Kidney tubule cell (primary cell): ENCODE data around the gene HBG2.

ENCODE experiments used
- DNase-seq: peaks from one replicate; pipeline ENCODE4 v3.0.0-alpha.2; 2018; ENCODE audit warnings: low spot score

HBG2 gene

DNA sequence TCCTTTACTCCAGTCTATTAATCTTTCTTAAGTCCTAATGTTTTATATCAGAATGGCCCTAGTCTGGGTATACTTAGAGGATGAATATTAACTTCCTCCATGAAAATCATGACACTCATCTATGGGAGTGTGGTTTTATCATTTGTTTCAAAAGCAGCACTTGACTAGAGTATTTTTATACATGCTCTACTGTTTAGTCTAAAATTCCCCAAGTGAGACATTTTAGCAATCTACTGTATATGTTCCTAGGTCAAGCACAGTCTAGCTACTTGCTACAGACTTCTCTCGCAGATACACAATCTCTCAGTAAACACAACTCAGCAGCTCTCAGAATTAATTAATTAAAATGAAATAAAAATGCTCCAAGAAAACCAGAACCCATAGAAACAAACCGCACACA, 24.8 kb downstream of the HBG2 start:
- no peak for DNase-seq

DNA sequence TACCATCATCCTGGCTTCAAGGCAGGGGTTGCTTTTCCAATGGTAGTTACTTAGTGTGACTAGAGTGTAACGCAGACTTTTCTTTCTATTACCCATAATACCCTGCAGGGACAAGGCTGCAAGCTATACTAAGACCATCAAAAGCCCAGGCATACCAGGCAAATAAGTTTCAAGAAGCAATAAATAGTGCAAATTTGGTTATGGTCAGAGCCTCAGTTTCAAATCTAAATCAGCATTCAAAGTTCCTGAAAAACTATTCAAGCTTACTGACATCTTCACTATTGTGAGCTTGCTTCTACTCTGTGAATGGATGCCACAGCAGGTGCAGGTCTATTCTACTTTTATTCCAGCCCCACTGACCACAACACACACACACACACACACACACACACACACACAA, 25.2 kb downstream of the HBG2 start:
- DNase-seq, result no peak

DNA sequence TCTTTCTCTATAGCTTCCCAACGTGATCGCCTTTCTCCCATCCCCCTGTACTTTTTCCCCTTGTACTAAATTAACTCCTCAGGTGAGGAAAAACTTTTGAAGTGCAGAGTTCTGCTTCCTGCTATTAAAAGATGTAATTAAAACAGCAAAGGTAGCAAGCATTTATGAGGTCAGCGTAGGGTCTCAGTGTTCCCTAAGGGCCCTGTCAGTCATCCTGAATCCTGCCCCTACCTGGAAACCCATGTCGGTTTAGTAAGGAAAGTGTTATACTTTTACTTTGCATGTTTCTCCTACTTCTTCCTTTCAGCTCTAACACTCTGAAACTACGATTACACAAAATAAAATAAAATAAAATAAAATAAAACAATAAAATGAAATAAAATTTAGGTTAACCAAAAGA, 26.5 kb downstream of the HBG2 start:
- DNase-seq, result no peak

DNA sequence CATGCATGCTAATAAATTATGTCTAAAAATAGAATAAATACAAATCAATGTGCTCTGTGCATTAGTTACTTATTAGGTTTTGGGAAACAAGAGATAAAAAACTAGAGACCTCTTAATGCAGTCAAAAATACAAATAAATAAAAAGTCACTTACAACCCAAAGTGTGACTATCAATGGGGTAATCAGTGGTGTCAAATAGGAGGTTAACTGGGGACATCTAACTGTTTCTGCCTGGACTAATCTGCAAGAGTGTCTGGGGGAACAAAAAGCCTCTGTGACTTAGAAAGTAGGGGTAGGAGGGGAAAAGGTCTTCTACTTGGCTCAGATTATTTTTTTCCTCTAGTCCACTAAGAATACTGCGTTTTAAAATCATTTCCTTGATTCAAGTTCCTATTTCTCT, 26.9 kb downstream of the HBG2 start:
- no peak for DNase-seq

DNA sequence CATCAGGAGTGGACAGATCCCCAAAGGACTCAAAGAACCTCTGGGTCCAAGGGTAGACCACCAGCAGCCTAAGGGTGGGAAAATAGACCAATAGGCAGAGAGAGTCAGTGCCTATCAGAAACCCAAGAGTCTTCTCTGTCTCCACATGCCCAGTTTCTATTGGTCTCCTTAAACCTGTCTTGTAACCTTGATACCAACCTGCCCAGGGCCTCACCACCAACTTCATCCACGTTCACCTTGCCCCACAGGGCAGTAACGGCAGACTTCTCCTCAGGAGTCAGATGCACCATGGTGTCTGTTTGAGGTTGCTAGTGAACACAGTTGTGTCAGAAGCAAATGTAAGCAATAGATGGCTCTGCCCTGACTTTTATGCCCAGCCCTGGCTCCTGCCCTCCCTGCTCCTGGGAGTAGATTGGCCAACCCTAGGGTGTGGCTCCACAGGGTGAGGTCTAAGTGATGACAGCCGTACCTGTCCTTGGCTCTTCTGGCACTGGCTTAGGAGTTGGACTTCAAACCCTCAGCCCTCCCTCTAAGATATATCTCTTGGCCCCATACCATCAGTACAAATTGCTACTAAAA, 27.8 kb downstream of the HBG2 start, which contains the start of gene HBB:
Gene HBB (minus strand): TSS at position 340 of the 579 bp plus-strand sequence. CDS start 50 bp downstream, at position 290.
- DNase-seq, result no peak

DNA sequence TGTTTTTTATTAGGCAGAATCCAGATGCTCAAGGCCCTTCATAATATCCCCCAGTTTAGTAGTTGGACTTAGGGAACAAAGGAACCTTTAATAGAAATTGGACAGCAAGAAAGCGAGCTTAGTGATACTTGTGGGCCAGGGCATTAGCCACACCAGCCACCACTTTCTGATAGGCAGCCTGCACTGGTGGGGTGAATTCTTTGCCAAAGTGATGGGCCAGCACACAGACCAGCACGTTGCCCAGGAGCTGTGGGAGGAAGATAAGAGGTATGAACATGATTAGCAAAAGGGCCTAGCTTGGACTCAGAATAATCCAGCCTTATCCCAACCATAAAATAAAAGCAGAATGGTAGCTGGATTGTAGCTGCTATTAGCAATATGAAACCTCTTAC, 29.1 kb downstream of the HBG2 start:
- no peak for DNase-seq

DNA sequence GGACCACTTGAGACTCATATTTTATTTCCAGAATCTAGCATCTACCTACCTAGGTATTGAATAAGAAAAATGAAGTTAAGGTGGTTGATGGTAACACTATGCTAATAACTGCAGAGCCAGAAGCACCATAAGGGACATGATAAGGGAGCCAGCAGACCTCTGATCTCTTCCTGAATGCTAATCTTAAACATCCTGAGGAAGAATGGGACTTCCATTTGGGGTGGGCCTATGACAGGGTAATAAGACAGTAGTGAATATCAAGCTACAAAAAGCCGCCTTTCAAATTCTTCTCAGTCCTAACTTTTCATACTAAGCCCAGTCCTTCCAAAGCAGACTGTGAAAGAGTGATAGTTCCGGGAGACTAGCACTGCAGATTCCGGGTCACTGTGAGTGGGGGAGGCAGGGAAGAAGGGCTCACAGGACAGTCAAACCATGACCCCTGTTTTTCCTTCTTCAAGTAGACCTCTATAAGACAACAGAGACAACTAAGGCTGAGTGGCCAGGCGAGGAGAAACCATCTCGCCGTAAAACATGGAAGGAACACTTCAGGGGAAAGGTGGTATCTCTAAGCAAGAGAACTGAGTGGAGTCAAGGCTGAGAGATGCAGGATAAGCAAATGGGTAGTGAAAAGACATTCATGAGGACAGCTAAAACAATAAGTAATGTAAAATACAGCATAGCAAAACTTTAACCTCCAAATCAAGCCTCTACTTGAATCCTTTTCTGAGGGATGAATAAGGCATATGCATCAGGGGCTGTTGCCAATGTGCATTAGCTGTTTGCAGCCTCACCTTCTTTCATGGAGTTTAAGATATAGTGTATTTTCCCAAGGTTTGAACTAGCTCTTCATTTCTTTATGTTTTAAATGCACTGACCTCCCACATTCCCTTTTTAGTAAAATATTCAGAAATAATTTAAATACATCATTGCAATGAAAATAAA, 29.8 kb downstream of the HBG2 start:
- no peak for DNase-seq

DNA sequence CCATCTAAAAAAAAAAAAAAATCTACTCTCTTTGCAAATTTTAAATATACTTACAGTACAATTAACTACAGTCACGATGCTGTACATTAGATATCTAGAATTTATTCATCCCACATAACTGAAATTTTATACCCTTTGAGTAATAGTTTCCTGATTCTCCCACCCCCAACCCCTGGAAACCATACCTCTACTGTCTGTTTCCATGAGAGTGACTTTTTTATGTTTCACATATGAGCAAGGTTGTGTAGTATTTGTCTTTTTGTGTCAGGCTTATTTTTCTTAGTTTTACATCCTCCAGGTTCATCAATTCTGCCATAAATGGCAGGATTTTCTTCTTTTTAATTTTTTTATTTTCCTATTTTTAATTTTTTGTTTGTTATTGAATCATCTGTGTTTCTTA, 30.9 kb downstream of the HBG2 start:
- no peak for DNase-seq

DNA sequence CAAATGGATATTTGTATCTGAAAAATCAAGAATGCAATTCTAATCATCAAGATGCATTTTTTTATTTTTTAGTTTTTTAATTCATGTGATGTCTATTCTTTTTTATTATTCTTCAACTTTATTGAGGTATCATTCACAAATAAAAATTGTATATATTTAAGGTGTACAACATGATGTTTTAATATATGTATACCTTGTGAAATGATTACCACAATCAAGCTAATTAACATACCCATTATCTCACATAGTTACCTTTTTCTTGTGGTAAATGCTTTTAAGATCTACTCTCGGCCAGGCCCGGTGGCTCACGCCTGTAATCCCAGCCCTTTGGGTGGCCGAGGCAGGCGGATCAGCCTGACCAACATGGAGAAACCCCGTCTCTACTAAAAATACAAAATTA, 31.4 kb downstream of the HBG2 start:
- DNase-seq, result no peak

DNA sequence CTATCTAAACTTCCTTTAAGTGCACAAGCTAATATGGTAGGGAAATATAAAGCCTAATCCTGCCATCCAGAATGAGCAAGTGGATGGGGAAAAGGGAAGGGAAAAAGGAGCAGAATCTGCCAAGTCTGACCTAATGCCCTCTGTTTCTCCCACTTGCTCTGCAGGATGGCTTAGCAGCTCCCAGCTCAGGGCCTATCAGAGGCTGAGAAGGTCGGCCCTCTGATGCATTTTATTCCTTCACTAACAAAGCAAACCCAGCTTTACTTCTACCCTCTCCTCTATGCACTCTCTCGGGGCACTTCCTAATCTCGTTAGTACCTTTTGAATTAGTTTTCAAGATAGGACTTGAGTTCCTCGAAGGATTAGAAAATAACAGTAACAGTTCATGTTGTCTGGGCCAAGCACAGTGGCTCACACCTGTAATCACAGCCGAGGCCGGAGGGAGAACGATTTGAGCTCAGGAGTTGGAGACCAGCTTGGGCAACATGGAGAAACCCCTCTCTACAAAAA, 44.1 kb downstream of the HBG2 start:
- DNase-seq, result no peak

DNA sequence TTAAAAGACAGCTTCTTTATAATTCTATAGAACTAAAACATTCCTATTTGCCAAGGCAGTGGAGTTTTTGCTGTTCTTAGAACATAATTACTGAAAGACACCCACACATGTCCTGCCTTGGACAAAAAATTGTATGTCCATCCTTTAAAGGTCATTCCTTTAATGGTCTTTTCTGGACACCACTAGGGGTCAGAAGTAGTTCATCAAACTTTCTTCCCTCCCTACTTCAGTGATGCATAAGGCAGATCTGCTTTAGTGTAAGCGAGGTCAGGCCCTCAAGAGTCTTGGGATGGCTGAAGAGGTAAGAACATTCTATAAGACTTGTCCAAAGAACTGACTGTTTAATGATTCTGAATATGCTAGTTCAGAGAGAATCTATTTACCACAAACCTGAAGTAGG, 49.8 kb downstream of the HBG2 start:
- peak; percentile 74 for DNase-seq

DNA sequence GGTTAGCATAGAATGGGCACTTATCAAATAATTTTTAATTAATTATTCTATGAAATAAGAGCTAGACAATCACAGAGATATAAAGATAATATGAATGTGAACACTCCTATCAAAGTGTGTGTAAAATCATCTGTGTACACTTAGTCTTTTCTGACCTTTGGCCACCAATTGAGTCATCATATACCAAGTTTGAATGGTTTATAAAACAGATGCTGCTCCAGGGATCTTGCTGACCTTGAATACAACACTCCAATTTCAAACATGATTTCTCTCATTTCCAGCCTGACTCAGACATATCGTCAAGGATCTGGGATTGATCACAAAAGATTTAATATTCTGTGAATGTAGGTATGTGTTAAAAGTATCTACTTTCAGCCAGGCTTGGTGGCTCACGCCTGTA, 51.2 kb downstream of the HBG2 start:
- no peak for DNase-seq
